ENCODE results near the gene NEIL3. TPM values are rescaled to one million over a fixed set of nuclear protein-coding genes. Genes with fewer than 3 reads are reported as not detected.

Gene NEIL3
- total RNA-seq, 1 experiment from 2014 or later, result 18.1 TPM

DNA sequence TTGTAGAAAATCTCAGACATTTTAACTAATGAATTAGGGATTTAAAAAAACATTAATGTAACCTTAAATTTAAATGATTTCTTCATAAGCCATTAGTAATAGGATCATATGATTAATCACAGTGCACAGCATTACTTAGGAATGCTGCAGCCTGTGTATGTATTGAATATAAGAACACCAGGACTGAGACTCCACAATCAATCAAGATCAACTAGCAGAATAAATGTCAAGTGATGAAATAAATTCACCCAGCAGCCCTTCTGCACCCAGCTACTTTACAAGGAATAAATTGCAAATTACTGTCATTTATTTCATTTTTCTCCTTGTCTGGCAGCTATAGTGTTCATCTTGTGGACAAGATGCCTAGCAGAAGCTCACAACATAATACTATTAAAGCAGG, 46.5 kb downstream of the NEIL3 start (continued):
- TF ChIP-seq, protein P1, sequence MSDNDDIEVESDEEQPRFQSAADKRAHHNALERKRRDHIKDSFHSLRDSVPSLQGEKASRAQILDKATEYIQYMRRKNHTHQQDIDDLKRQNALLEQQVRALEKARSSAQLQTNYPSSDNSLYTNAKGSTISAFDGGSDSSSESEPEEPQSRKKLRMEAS (IDR thresholded peaks at IDR 0.05), result no peak

DNA sequence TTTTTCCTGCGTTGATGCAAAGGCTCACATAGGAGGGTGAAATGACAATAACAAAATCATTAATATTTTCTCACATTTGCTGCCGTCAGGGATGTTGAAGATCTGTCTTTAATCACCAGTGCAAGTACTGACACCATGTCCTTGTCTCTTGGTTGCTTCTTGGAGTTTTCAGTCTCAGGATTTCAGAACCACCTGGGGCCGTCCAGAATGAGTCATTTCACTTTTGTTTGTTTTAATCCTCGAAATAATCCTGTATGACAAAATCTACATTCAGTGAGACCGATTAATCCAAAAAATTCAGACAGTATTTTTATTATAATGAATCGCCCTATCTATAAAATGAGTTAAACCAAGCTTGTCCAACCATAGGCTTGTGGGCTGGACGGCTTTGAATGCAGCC, 47.2 kb downstream of the NEIL3 start:
- no peak for DNase-seq (ENCODE audit: low read depth, low spot score)

More for the DNA sequence above, 47.2 kb downstream of the NEIL3 start:
- no peaks in the 10 kb centered on the region for H3K9me3 ChIP-seq (ENCODE audit: control insufficient read depth in 1 of 2, insufficient read depth in 1 of 2, low read depth in 1 of 2, low read length in 2 of 2)
- peaks cover 2 to 3% of the 10 kb centered on the region in 2 experiments; a peak in 2 of 4 replicates for H3K36me3 ChIP-seq (ENCODE audit: control insufficient read depth in 1 of 2, insufficient read depth in 2 of 2, low read length in 2 of 2)
- no peaks in the 10 kb centered on the region for H4K20me1 ChIP-seq (ENCODE audit: insufficient read depth)
- H3K27me3 ChIP-seq (ENCODE audit: insufficient read depth, low read length), result no peaks in the 10 kb centered on the region
- no peak overlapping the region for H3K4me3 ChIP-seq (replicated peaks in 1 of 2; ENCODE audit: low read depth in 1 of 2, low read length in 2 of 2)
- H2AFZ ChIP-seq (ENCODE audit: low read depth, low read length, poor library complexity, severe bottlenecking), result no peak overlapping the region
- TF ChIP-seq SIN3A (IDR thresholded peaks at IDR 0.05; ENCODE audit: low read depth) (no peak), EGR1 (IDR thresholded peaks at IDR 0.05; ENCODE audit: low read depth) (no peak), SRF (IDR thresholded peaks at IDR 0.05; ENCODE audit: low read depth) (no peak), EZH2phosphoT487 (IDR thresholded peaks at IDR 0.05; ENCODE audit: borderline replicate concordance) (no peak), POLR2AphosphoS5 (IDR thresholded peaks at IDR 0.05; ENCODE audit: low read depth, low read length) (no peak), ZFX (IDR thresholded peaks at IDR 0.05) (no peak), ZNF274 (IDR thresholded peaks at IDR 0.05; ENCODE audit: low read depth, low read length) (no peak), POLR2A (IDR thresholded peaks at IDR 0.05; ENCODE audit: borderline replicate concordance, extremely low read depth, insufficient read depth, insufficient read length) (no peak), SP1 (IDR thresholded peaks at IDR 0.05; ENCODE audit: low read depth) (no peak)
- TF ChIP-seq, protein P2, sequence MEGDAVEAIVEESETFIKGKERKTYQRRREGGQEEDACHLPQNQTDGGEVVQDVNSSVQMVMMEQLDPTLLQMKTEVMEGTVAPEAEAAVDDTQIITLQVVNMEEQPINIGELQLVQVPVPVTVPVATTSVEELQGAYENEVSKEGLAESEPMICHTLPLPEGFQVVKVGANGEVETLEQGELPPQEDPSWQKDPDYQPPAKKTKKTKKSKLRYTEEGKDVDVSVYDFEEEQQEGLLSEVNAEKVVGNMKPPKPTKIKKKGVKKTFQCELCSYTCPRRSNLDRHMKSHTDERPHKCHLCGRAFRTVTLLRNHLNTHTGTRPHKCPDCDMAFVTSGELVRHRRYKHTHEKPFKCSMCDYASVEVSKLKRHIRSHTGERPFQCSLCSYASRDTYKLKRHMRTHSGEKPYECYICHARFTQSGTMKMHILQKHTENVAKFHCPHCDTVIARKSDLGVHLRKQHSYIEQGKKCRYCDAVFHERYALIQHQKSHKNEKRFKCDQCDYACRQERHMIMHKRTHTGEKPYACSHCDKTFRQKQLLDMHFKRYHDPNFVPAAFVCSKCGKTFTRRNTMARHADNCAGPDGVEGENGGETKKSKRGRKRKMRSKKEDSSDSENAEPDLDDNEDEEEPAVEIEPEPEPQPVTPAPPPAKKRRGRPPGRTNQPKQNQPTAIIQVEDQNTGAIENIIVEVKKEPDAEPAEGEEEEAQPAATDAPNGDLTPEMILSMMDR (IDR thresholded peaks at IDR 0.05 in 2 of 3, conservative IDR thresholded peaks at IDR 0.05 in 1 of 3; ENCODE audit: borderline replicate concordance in 1 of 3, insufficient read depth in 1 of 3, low read depth in 2 of 3, low read length in 2 of 3), result no peak
- TF ChIP-seq, protein P3, sequence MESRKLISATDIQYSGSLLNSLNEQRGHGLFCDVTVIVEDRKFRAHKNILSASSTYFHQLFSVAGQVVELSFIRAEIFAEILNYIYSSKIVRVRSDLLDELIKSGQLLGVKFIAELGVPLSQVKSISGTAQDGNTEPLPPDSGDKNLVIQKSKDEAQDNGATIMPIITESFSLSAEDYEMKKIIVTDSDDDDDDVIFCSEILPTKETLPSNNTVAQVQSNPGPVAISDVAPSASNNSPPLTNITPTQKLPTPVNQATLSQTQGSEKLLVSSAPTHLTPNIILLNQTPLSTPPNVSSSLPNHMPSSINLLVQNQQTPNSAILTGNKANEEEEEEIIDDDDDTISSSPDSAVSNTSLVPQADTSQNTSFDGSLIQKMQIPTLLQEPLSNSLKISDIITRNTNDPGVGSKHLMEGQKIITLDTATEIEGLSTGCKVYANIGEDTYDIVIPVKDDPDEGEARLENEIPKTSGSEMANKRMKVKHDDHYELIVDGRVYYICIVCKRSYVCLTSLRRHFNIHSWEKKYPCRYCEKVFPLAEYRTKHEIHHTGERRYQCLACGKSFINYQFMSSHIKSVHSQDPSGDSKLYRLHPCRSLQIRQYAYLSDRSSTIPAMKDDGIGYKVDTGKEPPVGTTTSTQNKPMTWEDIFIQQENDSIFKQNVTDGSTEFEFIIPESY (IDR thresholded peaks at IDR 0.05; ENCODE audit: extremely low read depth, insufficient replicate concordance, low read length), result no peak
- TF ChIP-seq, protein P1 (IDR thresholded peaks at IDR 0.05), result no peak
- H3K4me2 ChIP-seq (ENCODE audit: low read length), result no peak overlapping the region
- ChIA-PET RAD21 (ENCODE audit: low non-redundant PET in 1 of 2, low total read pairs in 2 of 2, uncharacterized antibody in 2 of 2, unreplicated experiment in 2 of 2) (no interaction called here), POLR2A (no interaction called here), CTCF (no interaction called here)
- intact Hi-C loops (cut with micrococcal nuclease), result no loop called here
- H3K4me1 ChIP-seq (ENCODE audit: control insufficient read depth in 1 of 2, insufficient read depth in 2 of 2, low read length in 2 of 2), result no peaks in the 10 kb centered on the region
- ATAC-seq, result no peak
- no peak overlapping the region for H3K27ac ChIP-seq (ENCODE audit: low read depth, low read length)
- H3K9me2 ChIP-seq (ENCODE audit: insufficient read depth), result no peaks in the 10 kb centered on the region
- no peak overlapping the region for H3K9ac ChIP-seq (ENCODE audit: low read length)
- peaks cover 9% of the 10 kb centered on the region; the same call in 1 of the 2 replicates for H3K79me2 ChIP-seq (ENCODE audit: insufficient read depth, low read length)
- BruUV-seq (replicated peaks), result no TSS peak

All from HCT116 (cell line).